GM19240 (cell line): ENCODE results near the gene RAD52.
"Not testable (repeated sequence)": the region's sequence is repeated elsewhere in the genome, so short reads cannot be mapped to it uniquely, and the experiment has no call there.

ENCODE experiments used
- DNase-seq: peaks from one replicate; pipeline ENCODE4 v3.0.0; 2011; ENCODE audit warnings: low spot score; ENCODE audit not compliant: insufficient read length

Gene RAD52

DNA sequence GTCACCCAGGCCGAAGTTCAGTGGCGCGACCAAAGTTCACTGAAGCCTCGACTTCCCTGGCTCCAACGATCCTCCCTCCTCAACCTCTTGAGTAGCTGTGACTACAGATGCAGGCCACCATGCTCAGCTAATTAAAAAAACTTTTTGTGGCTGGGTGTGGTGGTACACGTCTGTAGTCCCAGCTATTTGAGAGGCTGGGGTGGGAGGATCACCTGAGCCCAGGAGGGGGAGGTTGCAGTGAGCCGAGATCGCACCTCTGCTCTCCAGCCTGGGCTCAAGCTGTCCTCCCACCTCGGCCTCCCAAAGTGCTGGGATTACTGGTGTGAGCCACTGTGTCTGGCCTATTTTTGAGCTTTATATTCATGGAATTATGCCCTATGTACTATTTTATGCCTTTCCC, 18.1 kb upstream of the RAD52 start:
- DNase-seq, result no peak

DNA sequence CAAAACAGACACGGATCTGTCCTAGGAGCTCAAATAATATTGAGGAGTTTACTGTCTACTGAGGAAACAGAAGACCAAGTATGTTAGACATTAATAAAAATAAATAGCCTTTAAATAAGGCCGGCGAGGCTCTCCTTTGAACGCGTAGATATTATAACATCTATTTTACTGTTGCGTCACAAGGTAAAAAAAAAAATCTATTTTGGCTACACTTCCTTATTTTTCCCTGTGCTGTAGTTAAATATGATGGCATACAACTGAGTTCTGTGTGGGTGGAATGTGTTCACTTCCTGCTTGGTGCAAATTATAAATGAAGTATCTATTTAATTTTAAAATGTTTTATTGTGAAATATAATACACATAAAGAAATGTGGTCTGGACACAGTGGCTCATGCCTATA, 17.2 kb upstream of the RAD52 start:
- DNase-seq, result no peak

DNA sequence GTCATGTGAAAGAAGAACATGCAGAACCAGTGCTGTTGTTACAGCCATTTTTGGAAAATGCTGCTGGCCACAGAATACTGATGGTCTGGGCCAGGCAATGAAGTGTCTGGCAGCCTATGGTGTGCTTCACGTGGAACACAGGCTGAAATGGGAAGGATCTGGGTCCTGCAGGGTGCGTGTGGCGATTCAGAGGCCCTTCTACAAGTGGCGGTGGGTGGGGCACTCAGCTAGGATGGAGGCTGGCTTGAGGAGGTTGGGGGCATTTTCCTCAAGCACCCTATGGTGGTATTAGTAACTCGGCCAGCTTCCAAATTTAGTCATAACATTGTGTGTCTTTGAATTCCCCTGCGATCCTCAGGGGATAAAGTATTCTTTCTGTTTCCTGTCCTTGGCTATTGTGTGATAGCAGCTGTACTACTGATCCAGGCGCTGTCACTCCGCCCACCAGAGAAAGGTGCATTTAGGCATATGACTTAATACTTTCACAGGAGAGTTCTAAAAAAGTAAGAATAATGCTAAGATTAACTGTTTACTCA, 9.2 kb upstream of the RAD52 start:
- peak; percentile 6 for DNase-seq

DNA sequence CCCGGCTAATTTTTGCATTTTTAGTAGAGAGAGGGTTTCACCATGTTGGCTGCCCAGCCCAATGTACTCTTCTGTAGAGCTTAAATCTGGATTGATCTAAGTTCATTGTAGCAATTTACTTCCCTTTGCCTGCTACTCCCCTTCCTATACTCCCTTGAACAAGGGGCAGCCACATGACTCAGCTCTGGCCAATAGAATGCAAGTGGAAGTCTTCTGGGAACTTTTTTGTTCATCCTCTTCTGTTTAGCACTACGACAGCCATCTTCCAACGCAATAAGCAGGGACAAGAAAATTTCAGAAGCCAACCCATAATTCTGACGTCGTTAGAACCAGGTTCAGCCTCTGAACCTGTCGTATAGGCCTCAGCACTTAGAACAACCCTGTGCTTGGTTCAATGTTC, 6.4 kb upstream of the RAD52 start:
- no peak for DNase-seq

DNA sequence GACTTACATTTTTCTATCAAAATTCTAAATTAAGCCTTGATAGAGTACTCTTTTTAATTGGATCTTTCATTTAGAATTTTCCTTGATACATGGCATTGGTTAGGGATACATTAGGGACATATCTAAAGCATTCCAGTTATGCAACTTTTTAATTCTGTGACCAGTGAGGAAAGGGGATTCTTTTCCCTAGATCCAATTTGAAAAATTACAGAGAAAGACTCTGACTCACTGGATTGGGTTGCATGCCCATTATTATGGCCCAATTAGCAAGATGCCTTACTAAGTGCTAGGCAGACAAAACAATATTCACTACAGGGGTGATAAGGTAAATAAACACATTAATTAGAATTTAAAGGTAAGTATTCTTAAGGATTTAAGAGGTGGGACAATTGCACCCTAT, 5.2 kb upstream of the RAD52 start:
- no peak for DNase-seq

DNA sequence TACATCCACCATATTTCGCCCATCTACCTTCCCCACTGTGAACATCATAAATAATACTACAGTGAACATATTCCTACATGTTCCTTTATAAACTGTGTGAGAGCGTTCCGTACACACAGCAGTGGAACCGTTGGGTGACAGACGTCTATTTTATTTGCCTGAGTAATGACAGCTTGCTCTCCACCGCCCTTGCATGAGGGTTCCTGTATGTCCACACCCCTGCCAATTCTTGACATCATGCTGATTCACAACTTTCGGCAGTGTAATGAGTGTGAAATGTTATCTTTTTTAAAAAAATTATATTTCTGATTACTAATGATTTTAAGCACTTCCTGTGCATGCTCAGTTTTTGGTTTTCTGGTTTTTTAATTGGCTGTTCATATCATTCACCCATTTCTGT, 4.3 kb upstream of the RAD52 start:
- DNase-seq, result no peak

DNA sequence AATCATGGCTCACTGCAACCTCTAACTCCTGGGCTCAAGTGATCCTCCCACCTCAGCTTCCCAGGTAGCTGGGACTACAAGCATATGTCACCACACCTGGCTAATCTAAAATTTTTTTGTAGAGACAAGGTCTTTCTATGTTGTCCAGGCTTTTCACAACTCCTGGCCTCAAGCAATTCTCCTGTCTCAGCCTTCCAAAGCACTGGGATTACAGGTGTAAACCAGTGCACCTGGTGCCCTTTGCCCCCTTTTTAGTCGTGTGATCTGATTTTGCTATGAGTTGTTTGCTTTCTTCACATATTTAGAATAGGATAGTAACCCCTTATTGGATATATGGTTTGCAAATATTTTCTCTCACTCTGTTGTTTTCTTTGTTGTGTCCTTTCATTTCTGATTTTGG, 1.7 kb upstream of the RAD52 start:
- DNase-seq, result no peak

DNA sequence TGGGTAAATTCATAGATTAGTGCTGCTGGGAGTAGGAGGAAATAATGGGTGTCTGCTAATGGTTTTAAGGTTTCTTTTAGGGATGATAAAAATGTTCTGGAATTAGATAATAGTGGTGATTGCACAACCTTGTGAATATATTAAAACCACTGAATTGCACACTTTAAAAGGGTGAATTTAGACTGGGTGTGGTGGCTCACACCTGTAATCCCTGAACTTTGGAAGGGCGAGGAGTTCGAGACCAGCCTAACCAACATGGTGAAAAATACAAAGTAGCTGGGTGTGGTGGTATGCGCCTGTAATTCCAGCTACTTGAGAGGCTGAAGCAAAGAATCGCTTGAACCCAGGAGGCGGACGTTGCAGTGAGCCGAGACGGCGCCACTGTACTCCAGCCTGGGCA, 1.3 kb downstream of the RAD52 start:
- no peak for DNase-seq

DNA sequence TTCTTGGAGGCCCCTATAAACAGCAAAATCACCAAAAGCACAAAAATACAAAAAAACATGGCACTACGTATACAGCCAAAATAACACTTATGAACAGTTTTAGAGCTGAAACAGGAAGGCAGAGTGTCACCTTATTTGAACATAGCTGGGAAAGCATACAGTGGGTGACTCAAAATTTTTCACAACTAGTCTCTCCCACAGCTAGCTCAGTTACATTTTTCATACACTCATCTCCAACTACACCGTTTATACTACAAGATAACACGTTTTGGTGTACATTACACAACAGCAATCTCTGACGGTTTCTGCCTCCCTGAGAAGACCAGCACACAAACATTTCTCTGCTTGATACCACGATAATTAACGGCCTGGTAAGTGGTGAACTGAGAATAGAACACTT, 2.9 kb downstream of the RAD52 start:
- DNase-seq, result no peak

DNA sequence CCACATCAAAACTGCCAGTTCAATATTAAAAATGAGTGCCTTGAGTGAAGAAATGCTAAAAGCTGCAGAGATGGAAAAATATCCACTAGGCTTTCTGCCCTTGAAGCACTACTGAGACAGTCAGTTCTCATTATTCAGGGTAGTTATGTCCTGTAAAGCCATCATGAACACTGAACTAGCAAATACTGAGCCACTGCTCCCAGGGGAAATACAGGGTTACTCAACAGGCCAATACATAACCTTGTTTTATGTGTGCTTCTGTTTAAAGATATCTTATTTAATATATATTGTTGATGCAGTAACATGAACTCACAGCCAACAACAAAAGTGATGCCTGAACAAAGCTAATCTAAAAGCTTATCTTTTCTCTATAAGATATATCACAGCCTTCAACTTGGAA, 3.3 kb downstream of the RAD52 start:
- DNase-seq, result no peak

DNA sequence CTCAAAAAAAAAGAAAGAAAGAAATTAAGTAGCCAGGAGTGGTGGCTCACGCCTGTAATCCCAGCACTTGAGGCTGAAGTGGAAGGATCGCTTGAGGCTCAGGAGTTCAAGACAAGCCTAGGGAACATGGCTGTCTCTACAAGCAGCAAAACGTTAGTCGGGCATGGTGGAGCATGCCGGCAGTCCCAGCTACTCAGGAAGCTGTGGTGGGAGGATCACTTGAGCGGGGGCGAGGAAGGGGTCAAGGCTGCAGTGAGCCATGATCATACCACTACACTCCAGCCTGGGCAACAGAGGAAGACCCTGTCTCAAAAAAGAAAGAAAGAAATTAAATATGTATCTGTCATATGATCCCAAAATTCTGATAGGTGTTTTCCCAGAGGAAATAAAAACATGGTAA, 5.3 kb downstream of the RAD52 start:
- no peak for DNase-seq

DNA sequence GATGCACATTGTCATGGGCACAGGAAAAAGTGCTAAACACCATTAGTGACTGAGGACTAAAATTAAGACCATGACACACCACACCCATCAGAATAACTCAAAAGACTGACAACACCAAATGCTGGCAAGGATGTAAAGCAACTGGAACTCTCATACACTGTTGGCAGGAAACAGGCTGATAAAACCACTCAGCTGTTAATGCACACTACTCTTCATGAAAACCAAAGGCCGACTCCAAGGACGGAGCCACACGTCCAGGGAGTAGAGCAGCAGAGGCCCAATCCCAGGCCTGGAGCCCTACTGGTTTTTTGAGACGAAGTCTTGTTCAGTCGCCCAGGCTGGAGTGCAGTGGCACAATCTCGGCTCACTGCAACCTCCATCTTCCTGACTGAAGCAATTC, 6.4 kb downstream of the RAD52 start:
- no peak for DNase-seq

DNA sequence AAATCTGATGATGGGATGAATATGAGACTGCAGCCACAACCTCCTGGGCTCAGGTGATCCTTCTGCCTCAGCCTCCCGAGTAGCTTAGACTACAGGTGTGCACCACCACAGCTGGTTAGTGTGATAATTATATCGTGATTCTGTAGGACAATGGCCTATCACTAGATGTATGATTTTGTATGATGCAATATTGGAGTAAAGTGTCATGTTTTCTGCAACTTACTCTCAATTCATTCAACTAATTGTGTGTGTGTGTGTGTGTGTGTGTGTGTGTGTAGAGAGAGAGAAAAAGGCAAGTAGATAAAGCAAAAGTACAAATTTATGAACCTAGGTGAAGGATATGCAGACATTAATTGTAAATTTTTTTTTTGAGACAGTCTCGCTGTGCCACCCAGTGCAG, 10.7 kb downstream of the RAD52 start:
- DNase-seq, result no peak

DNA sequence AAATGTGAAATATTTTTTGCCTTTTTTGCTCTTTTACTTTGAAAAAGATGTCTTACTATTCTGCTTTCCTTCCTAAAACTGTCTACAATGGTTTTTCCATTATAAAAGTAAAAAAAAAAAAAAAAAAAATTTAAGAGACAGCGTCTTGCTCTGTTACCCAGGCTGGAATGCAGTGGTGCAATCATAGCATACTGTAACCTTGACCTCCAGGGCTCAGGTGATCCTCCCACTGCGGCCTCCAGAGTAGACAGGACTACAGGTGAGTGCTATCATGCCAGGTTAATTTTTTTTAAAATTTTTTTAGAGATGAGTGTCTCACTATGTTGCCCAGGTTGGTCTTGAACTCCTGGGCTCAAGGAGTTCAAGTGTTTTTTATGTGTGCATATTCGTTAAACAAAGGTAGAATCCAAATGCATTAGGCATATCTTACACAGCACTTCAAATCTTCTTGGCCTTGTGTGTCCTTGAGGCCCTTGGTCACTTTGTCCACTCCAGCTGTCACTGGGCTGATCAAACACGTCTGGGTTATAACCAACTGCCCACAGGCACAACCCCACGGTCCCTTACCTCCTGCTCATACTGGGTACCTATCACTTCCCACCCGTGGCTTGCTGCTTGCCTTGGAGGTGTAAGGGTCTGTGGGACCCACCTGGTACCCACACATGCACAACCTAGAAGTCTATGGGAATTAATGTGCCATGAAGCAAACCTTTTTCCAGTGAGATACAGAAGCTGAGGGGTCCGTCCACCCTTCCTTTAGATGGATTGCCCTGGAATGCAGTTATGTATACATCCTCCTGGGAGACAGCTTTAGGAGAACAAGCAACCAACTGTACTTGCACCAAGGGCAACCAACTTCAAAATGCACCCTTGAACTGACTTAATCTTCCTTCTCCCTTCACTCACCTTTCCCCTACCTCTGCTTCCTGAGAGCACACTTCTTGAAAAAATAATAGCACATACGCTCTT, 12.8 kb downstream of the RAD52 start:
- no peak for DNase-seq

DNA sequence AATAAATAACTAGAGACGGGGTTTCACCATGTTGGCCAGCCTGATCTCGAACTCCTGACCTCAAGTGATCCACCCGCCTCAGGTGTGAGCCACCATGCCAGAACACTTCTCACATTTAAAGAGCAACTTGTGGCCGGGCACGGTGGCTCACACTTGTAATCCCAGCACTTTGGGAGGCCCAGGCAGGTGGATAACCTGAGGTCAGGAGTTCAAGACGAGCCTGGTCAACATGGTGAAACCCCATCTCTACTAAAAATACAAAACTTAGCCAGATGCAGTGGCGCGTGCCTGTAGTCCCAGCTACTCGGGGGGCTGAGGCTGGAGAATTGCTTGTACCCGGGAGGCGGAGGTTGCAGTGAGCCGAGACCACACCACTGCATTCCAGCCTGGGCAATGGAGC, 13.6 kb downstream of the RAD52 start:
- DNase-seq, result not testable (repeated sequence)

DNA sequence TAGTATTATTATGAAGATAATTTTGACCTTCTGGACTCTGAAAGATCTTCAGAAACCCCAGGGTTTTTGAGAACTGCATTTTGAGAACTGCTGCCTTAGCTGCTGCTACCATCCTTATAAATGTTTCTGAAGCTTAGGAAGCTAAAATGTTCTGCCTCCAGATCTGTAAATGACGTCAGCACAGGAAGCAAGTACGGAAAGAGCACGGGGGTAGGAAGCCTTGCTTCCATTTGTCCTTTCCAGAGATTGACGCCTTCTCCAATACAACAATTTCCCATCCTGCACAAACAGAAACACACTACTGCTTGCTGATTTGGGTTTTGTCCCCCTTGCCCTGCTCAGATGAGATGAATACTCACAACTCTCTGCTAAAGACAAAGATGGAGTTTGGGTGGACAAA, 17.9 kb downstream of the RAD52 start:
- no peak for DNase-seq

DNA sequence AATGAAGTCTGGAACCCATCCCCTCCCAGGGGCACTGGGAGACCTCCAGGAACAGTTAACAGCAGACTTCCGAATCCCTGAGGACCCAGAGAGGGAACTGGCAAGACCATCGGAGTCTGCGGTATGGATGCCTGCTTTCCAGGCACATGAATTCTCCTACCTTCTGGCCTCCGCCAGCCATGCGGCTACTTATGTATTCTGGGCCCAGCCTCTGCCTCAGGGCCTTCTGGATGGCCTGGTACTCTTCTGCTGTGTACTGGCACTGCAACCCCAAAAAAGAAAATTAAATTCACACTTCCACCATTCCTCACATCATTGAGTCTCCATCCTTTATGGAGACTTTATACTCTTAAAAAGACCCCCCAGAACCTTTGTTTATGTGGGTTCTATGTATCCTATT, 18.4 kb downstream of the RAD52 start:
- no peak for DNase-seq

DNA sequence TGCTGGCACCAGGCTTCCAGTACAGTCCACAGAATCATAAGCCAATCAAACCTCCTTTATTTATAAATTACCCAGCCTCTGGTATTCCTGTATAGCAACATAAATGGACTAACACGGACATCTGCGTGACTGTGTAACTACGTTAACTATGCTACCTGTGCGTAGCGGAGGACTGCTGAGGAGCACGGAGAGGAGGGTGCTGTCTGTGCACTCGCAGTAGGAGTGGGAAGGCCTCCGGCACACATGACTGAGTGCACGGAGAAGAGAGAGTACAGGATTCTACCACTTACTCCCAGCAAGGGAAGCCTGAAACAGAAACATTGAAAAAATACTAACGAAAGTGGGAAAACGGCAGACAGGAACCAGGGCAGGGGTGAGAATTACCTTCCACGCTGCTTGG, 22.9 kb downstream of the RAD52 start:
- DNase-seq, result no peak

DNA sequence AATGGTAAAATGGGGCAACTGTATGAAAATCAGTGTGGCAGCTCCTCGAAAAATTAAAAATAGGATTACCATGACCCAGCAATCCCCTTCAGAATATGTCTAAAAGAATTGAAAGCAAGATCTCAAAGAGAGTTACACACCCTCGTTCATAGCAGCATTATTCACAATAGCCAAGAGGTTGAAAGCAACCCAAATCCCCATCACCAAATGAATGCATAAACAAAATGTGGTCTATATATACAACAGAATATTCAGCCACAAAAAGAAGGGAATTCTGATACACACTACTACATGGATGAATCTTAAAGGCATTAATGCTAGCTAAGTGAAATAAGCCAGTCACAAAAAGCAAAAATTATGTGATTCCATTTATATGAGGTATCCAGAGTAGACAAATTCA, 27.2 kb downstream of the RAD52 start:
- DNase-seq, result no peak

DNA sequence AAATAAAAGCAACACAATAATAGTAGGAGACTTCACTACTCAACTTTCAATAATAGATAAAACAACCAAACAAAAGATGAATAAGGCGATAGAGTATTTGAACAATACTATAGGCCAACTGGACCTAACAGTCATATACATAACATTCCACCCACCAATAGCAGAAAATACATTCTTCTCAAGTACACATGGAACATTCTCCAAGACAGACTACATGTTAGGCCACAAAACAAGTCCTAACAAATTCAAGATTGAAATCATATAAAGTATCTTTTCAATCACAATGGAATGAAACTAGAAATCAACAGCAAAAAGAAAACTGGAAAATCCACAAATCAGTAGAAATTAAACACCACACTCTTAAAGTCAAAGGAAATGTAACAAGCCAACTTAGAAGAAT, 28.8 kb downstream of the RAD52 start:
- DNase-seq, result no peak

DNA sequence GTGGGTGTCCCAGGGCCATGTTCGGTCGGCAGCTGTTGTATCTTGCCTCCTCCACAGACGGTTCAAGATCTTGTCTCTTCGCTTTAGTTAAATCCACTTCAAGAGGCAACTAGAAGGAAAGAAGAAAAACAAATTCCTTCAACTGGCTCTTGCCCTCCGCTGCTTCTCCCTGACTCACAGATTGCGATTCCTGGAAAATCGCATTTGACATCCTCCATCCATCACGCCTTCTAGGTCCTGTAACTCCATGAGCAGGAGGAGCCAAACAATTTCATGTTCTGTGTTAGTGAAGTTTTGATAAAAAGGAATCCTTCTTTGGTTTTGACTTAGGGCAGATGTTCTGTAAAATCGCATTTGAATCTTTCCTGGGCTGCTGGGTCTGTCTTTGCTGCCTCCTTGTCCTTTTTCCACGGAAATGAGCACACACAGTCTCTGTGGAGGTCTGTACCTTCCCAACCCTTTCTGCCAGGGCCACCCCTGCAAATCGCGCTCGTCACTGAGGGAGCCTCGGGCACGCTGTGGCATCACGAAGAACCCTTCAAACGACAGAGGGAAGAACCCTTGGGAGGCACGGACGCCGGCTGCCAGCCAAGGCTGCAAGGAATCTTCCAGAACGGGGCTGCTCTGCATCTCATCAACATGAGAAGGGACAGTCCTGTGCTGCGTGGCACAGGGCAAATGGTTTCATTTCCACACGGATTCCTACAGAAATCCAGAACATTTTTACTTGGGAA, 32.6 kb downstream of the RAD52 start:
- no peak for DNase-seq

DNA sequence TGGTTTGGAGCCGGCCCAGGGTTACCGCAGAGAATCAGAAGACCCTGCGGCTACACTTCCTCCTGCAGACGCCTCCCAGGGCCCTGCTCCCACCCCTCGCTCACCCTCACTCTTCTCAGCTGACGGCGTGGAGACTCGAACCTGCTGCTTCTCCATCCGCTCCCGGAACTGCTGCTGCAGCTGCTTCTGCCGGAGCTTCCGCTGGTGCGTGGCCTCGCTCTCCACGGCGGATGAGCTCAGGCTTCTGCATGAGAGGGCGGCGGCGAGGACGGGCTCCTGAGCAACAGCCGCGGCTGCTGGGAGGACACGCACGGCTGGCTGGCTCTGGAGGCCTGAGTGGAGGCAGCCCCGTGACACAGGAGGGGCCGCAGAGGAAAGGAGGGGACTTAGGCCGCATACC, 33.3 kb downstream of the RAD52 start:
- no peak for DNase-seq

DNA sequence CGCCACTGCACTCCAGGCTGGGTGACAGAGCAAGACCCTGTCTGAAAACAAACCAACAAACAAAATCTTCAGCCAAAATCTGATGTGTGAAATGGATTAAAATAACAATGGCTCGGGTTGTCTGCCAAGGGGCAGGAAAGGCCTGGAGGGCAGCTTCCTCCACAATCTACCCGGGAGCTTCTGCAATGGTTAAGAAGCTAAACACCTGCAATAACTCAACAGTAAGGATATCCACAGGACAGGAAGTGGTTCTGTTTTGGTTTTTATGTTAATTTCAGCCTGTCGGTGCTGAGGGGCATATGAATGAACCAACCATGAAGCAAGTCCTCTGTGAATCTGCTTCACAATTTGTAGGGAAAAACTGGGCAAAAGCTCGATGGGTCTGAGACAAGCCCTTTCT, 34.4 kb downstream of the RAD52 start:
- no peak for DNase-seq
